ENCODE results near the gene YY1. TPM values are rescaled to one million over a fixed set of nuclear protein-coding genes. Genes with fewer than 3 reads are reported as not detected.

YY1 gene
- total and polyA plus RNA-seq, 2 of the 4 experiments (the other 2 are of a cell fraction): 21.7 to 29.9 TPM

DNA sequence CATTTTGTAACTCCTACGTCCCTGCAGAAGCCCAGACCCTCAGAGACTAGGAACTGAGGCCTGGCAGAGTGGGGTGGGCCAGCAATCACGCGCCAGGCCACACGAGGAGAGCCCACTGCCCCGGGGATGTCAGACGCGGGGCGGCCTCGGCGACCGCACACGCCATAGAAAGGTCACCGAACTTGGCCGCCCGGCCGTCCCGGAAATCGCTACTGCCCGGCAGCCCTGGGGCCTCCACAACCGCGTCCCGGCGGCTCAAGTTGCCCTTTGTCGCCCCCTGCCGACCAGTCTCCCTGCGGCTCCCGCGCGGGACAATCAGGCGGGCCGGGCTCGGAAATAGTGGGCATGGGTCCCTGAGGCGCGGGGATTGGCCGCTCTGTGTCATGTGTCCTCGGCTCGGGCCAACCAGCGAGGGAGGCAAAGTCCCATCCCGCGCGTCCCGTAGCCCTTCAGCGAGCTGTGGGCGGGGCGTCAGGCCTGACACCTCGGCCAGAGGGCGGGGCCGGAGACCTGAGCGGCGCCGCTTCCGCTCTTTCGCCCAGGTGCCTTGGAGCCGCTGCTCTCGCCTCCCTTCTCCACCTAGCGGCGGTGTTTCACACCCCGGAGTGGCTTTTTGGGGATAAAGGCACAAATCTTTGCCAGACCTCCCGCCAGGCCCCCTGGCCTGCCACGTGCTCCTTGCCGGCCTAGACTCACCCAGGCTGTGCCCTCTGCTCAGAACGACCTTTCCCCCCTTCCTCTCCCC lies 46.1 kb upstream of the YY1 start:
- CTCF ChIA-PET: interaction anchor here (0.6 to 1.8 kb wide), 14 partner anchors 8 to 244 kb away, joined by 3 to 6 read pairs (median 3); no protein-coding TSS in a partner anchor
- Histone ChIP-seq H3K56ac (ENCODE audit: extremely low read depth, insufficient read depth, low read length) (0 out of 2 replicates have a peak overlapping the region, but pooled peaks have one; percentile 4), H4K91ac (ENCODE audit: insufficient read depth, low read depth, low read length) (peak overlapping the region; percentile 82), H2BK120ac (ENCODE audit: low read depth, low read length) (peak overlapping the region; percentile 42), H3K23ac (ENCODE audit: low read depth, low read length) (peak overlapping the region; percentile 18; the same call in 1 of the 2 replicates), H4K20me1 (ENCODE audit: insufficient read depth, low read length) (no peaks in the 10 kb centered on the region), H3K9me3 (ENCODE audit: control insufficient read depth, insufficient read depth, low read length) (no peaks in the 10 kb centered on the region), H3K14ac (replicated peaks; ENCODE audit: low read depth, low read length) (peak overlapping the region; percentile 72), H3K27me3 (ENCODE audit: control insufficient read depth, insufficient read depth, low read length) (no peaks in the 10 kb centered on the region), H3K36me3 (ENCODE audit: control insufficient read depth, insufficient read depth, low read length) (no peaks in the 10 kb centered on the region), H2BK15ac (ENCODE audit: low read depth, low read length) (peak overlapping the region; percentile 10; the same call in 1 of the 3 replicates), H2BK5ac (ENCODE audit: low read depth, low read length, poor library complexity, severe bottlenecking) (peak overlapping the region; percentile 78), H3K9me1 (ENCODE audit: insufficient read depth, low read length) (peaks cover 11% of the 10 kb centered on the region), H3K27ac (ENCODE audit: insufficient read depth, low read length) (peak overlapping the region; percentile 84), H2BK20ac (ENCODE audit: low read depth, low read length) (no peak overlapping the region), H3K79me1 (ENCODE audit: low read depth in 1 of 2, low read length in 2 of 2) (peaks cover 0 to 4% of the 10 kb centered on the region in 2 experiments; a peak in 1 of 4 replicates), H3K4me2 (ENCODE audit: low read depth, low read length) (peak overlapping the region; percentile 95), H2AFZ (replicated peaks; ENCODE audit: low read length, poor library complexity) (peak overlapping the region; percentile 95), H3K4me3 (ENCODE audit: insufficient read depth, low read depth, low read length) (peak overlapping the region; percentile 52), H3K9ac (ENCODE audit: low read depth, low read length) (peak overlapping the region; percentile 86), H3K4ac (ENCODE audit: low read depth, low read length) (peak overlapping the region; percentile 77), H3K4me1 (ENCODE audit: control insufficient read depth, insufficient read depth, low read length) (peaks cover 6% of the 10 kb centered on the region), H2AK9ac (replicated peaks; ENCODE audit: low read depth, low read length, poor library complexity) (peak overlapping the region; percentile 90), H2AK5ac (ENCODE audit: low read depth, low read length) (peak overlapping the region; percentile 75), H4K8ac (ENCODE audit: low read depth in 2 of 2, low read length in 2 of 2) (peak overlapping the region; percentile 98 to 100), H3K18ac (ENCODE audit: low read depth, low read length) (peak overlapping the region; percentile 87), H4K5ac (ENCODE audit: low read depth, low read length) (peak overlapping the region; percentile 99)
- peak; percentile 99 for ATAC-seq (ENCODE audit: low read depth)
- dilution Hi-C loops (cut with HindIII; ENCODE audit: low sequenced_read_pairs, unreplicated experiment) (no loop called here), intact Hi-C loops (cut with micrococcal nuclease) (loop anchor here (1.0 kb wide), 1 partner anchor 211 kb away; no protein-coding TSS in a partner anchor), in situ Hi-C loops (cut with MboI; ENCODE audit: low sequenced_read_pairs) (loop anchor here (10.0 kb wide), 1 partner anchor 208 kb away; no protein-coding TSS in a partner anchor)
- POLR2A ChIA-PET (ENCODE audit: unreplicated experiment): interaction anchor here (0.6 to 0.7 kb wide), 2 partner anchors 15 to 209 kb away, joined by 6 to 9 read pairs; no protein-coding TSS in a partner anchor
- peak; percentile 91 for DNase-seq
- TF ChIP-seq BHLHE40 (IDR thresholded peaks at IDR 0.05; ENCODE audit: low read depth, low read length) (0 out of 2 replicates have a peak, but pooled peaks have one; percentile 8), NFE2L2 (IDR thresholded peaks at IDR 0.05; ENCODE audit: low read depth, low read length) (no peak), CHD1 (IDR thresholded peaks at IDR 0.05; ENCODE audit: low read depth, low read length) (no peak), RAD21 (IDR thresholded peaks at IDR 0.05; ENCODE audit: low read length) (peak; percentile 86), MXI1 (IDR thresholded peaks at IDR 0.05; ENCODE audit: borderline replicate concordance, low read depth, low read length) (no peak), POLR2A (IDR thresholded peaks at IDR 0.05; ENCODE audit: low read depth, low read length) (no peak), SMC3 (IDR thresholded peaks at IDR 0.05; ENCODE audit: low read depth, low read length) (peak; percentile 72), FOS (IDR thresholded peaks at IDR 0.05; ENCODE audit: low read depth, low read length) (no peak), MAFK (IDR thresholded peaks at IDR 0.05; ENCODE audit: low read depth, low read length) (no peak), MAZ (IDR thresholded peaks at IDR 0.05; ENCODE audit: borderline replicate concordance, low read depth, low read length) (peak; percentile 65; the same call in 1 of the 2 replicates)
- TF ChIP-seq, protein P1, sequence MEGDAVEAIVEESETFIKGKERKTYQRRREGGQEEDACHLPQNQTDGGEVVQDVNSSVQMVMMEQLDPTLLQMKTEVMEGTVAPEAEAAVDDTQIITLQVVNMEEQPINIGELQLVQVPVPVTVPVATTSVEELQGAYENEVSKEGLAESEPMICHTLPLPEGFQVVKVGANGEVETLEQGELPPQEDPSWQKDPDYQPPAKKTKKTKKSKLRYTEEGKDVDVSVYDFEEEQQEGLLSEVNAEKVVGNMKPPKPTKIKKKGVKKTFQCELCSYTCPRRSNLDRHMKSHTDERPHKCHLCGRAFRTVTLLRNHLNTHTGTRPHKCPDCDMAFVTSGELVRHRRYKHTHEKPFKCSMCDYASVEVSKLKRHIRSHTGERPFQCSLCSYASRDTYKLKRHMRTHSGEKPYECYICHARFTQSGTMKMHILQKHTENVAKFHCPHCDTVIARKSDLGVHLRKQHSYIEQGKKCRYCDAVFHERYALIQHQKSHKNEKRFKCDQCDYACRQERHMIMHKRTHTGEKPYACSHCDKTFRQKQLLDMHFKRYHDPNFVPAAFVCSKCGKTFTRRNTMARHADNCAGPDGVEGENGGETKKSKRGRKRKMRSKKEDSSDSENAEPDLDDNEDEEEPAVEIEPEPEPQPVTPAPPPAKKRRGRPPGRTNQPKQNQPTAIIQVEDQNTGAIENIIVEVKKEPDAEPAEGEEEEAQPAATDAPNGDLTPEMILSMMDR (conservative IDR thresholded peaks at IDR 0.05; ENCODE audit: low read depth, low read length): peak; percentile 92
- TF ChIP-seq, protein P2, sequence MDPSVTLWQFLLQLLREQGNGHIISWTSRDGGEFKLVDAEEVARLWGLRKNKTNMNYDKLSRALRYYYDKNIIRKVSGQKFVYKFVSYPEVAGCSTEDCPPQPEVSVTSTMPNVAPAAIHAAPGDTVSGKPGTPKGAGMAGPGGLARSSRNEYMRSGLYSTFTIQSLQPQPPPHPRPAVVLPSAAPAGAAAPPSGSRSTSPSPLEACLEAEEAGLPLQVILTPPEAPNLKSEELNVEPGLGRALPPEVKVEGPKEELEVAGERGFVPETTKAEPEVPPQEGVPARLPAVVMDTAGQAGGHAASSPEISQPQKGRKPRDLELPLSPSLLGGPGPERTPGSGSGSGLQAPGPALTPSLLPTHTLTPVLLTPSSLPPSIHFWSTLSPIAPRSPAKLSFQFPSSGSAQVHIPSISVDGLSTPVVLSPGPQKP (IDR thresholded peaks at IDR 0.05; ENCODE audit: borderline replicate concordance, low read depth, low read length): no peak
- TF ChIP-seq, protein P3, sequence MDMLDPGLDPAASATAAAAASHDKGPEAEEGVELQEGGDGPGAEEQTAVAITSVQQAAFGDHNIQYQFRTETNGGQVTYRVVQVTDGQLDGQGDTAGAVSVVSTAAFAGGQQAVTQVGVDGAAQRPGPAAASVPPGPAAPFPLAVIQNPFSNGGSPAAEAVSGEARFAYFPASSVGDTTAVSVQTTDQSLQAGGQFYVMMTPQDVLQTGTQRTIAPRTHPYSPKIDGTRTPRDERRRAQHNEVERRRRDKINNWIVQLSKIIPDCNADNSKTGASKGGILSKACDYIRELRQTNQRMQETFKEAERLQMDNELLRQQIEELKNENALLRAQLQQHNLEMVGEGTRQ (IDR thresholded peaks at IDR 0.05; ENCODE audit: low read depth, low read length): peak; percentile 96
- 2% methylated on average over 39 of the region's 62 CpGs; no CpG with 5 or more reads in 1 of the 2 experiments for WGBS, 2 experiments (ENCODE audit: extremely low coverage in 2 of 2, insufficient read length in 1 of 2)
- no TSS peak for BruUV-seq (replicated peaks)
